IMR-90 (cell line): ENCODE results near the gene PRKAG2. TPM values are rescaled to one million over a fixed set of nuclear protein-coding genes. Genes with fewer than 3 reads are reported as not detected.

Experiments used
- NFE2L2 ChIP-seq: fragments of 150-350 bp; IDR thresholded peaks from 2 replicates; pipeline ENCODE4 v1.6.1; 2016; ENCODE audit warnings: low read depth, mild to moderate bottlenecking, low read length
- POLR2A ChIP-seq: IDR thresholded peaks from 2 replicates; pipeline ENCODE4 v1.6.1; 2012; ENCODE audit warnings: mild to moderate bottlenecking, low read depth, low read length
- RCOR1 ChIP-seq: IDR thresholded peaks from 2 replicates; pipeline ENCODE4 v1.6.1; 2012; ENCODE audit warnings: mild to moderate bottlenecking, low read length, improper control_type of control experiment; ENCODE audit not compliant: insufficient replicate concordance
- polyA plus RNA-seq, 3 experiments: library from polyadenylated mRNA; depleted of rRNA; stranded (reverse); fragments of >200 nt; gene quantifications; 2 replicates each; pipeline ENCODE4 v1.2.3, GENCODE V29; 2012; ENCODE audit warnings: low replicate concordance in 1 of 3
- total RNA-seq: library from RNA; depleted of rRNA; stranded (reverse); fragments of >200 nt; gene quantifications from 2 replicates; pipeline ENCODE4 v1.2.3, GENCODE V29; 2012

Gene PRKAG2
- total and polyA plus RNA-seq, 2 of the 4 experiments (the other 2 are of a cell fraction): 15.4 to 21.6 TPM

DNA sequence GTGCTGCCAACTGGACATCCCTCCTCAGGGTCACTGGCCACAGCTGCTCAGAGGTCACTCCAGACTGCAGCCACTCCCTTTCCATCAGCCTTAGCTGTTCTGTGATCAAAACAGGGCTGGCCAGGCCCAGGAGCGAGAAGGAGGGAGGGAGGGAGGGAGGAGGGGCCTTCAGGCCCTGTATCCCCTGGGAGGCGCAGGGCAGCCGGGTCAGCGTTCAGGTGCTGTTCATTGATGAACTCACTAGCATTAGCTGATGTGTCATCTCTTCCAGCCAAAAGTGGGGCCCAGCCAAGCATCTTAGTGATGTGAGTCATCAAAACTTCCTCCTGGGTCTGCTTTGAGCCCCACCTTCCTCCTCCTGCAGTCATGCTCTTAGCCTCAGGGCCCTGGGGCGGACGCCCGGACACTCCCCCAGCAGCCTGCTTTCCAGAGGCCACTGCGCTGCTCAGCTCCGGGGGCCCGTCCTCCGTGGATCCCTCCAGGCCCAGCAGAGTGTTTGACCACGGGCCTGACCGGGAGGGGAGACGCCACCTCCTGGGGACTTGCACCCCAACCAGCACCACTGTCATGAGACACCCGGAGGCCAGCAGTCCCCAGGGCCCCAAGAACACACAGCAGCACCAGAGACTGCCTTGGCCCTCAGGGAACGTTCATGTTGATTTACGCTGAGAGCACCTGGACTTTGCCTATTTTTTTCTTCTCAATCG is 149.2 kb downstream of the PRKAG2 start (continued):
- TF ChIP-seq RCOR1 (peak; percentile 70), NFE2L2 (peak; percentile 8; the same call in 1 of the 2 replicates), POLR2A (no peak)
